CD14-positive monocyte (primary cell): ENCODE measurements around the gene GCKR. TPM values are rescaled to one million over a fixed set of nuclear protein-coding genes. Genes with fewer than 3 reads are reported as not detected.

Experiments
- DNase-seq, 3 donors: peaks; one replicate each; pipeline ENCODE4 v3.0.0-alpha.2; 2011 to 2022
- H2AFZ ChIP-seq: 2 replicates; pipeline ENCODE4 v1.6.0; 2012; ENCODE audit warnings: mild to moderate bottlenecking, low read depth, low read length, inconsistent platforms; ENCODE audit not compliant: insufficient read depth, poor library complexity, severe bottlenecking
- H3K27ac ChIP-seq, 2 donors: 1 replicate in 1 of 2; 2 replicates in 1 of 2; pipeline ENCODE4 v1.5.1; 2012 to 2013; ENCODE audit warnings: low read length in 2 of 2, control low read depth in 1 of 2, inconsistent platforms in 1 of 2, low read depth in 1 of 2, mild to moderate bottlenecking in 1 of 2
- H3K27me3 ChIP-seq, 2 donors: one replicate each; pipeline versions ENCODE4 v1.6.0 to v1.6.1; 2011 to 2013; ENCODE audit warnings: low read length in 2 of 2; ENCODE audit not compliant: control insufficient read depth in 2 of 2, insufficient read depth in 2 of 2
- H3K36me3 ChIP-seq, 2 donors: replicated peaks in 1 of 2; 1 replicate in 1 of 2; 2 replicates in 1 of 2; pipeline versions ENCODE4 v1.5.1 to v1.6.1; 2012 to 2013; ENCODE audit warnings: low read length in 2 of 2, control low read depth in 1 of 2, inconsistent platforms in 1 of 2, mild to moderate bottlenecking in 1 of 2; ENCODE audit not compliant: insufficient read depth in 2 of 2, control insufficient read depth in 1 of 2
- H3K4me1 ChIP-seq, 2 donors: 1 replicate in 1 of 2; 2 replicates in 1 of 2; pipeline versions ENCODE4 v1.5.1 to v1.6.1; 2012 to 2013; ENCODE audit warnings: low read length in 2 of 2, control low read depth in 1 of 2, inconsistent platforms in 1 of 2, mild to moderate bottlenecking in 1 of 2, moderate library complexity in 1 of 2; ENCODE audit not compliant: insufficient read depth in 2 of 2, control insufficient read depth in 1 of 2
- H3K4me2 ChIP-seq: replicated peaks from 2 replicates; pipeline ENCODE3; 2012; ENCODE audit warnings: low read length, moderate library complexity, mild to moderate bottlenecking; ENCODE audit not compliant: poor library complexity, severe bottlenecking; ENCODE audit errors: extremely low read depth
- H3K4me3 ChIP-seq, 3 experiments: fragments of 200-600 bp in 1 of 3; sonication (generic) in 1 of 3; replicated peaks in 1 of 3; 1 replicate in 2 of 3; 2 replicates in 1 of 3; pipeline ENCODE4 v1.5.1; 2011 to 2013; ENCODE audit warnings: low read length in 3 of 3, mild to moderate bottlenecking in 3 of 3, control low read depth in 2 of 3, low read depth in 2 of 3, inconsistent platforms in 1 of 3, moderate library complexity in 1 of 3
- H3K79me2 ChIP-seq: 2 replicates; pipeline ENCODE4 v1.6.0; 2012; ENCODE audit warnings: mild to moderate bottlenecking, control low read depth, inconsistent platforms, low read length, moderate library complexity; ENCODE audit not compliant: insufficient read depth
- H3K9ac ChIP-seq: 2 replicates; pipeline ENCODE4 v1.6.0; 2017; ENCODE audit warnings: low read length, mild to moderate bottlenecking; ENCODE audit not compliant: insufficient read depth, poor library complexity, severe bottlenecking
- H3K9me3 ChIP-seq, 2 donors: replicated peaks in 1 of 2; 1 replicate in 1 of 2; 2 replicates in 1 of 2; pipeline versions ENCODE4 v1.5.1 to v1.6.1; 2012 to 2013; ENCODE audit warnings: low read length in 2 of 2, control low read depth in 1 of 2; ENCODE audit not compliant: control insufficient read depth in 1 of 2, insufficient read depth in 1 of 2
- H4K20me1 ChIP-seq: 2 replicates; pipeline ENCODE4 v1.6.0; 2012; ENCODE audit warnings: mild to moderate bottlenecking, low read length, control low read depth, moderate library complexity; ENCODE audit not compliant: insufficient read depth
- H3K27ac Mint-ChIP-seq, 7 donors: one replicate each; pipeline ENCODE4 v1.8.0; 2020; ENCODE audit warnings: mild to moderate bottlenecking in 7 of 7, mixed read lengths in 7 of 7, moderate library complexity in 6 of 7, inconsistent platforms in 2 of 7
- H3K27me3 Mint-ChIP-seq, 3 donors: one replicate each; pipeline ENCODE4 v1.8.0; 2021 to 2022; ENCODE audit warnings: low read depth in 3 of 3, mild to moderate bottlenecking in 3 of 3, mixed read lengths in 3 of 3, moderate library complexity in 3 of 3, inconsistent platforms in 1 of 3
- H3K36me3 Mint-ChIP-seq, 2 donors: one replicate each; pipeline ENCODE4 v1.8.0; 2020; ENCODE audit warnings: mixed read lengths in 2 of 2, inconsistent platforms in 1 of 2, mild to moderate bottlenecking in 1 of 2
- H3K4me1 Mint-ChIP-seq: one replicate; pipeline ENCODE4 v1.8.0; 2020; ENCODE audit warnings: mild to moderate bottlenecking, mixed read lengths
- H3K4me3 Mint-ChIP-seq, 2 donors: one replicate each; pipeline ENCODE4 v1.8.0; 2020; ENCODE audit warnings: mild to moderate bottlenecking in 2 of 2, mixed read lengths in 2 of 2, moderate library complexity in 1 of 2
- H3K9me3 Mint-ChIP-seq, 7 donors: one replicate each; pipeline ENCODE4 v1.8.0; 2020 to 2022; ENCODE audit warnings: mixed read lengths in 7 of 7, mild to moderate bottlenecking in 6 of 7, moderate library complexity in 6 of 7, inconsistent platforms in 2 of 7
- CTCF ChIP-seq: fragments of 200-600 bp; IDR thresholded peaks from one replicate; pipeline ENCODE4 v1.8.0; 2022; ENCODE audit warnings: antibody characterized with exemption, mild to moderate bottlenecking
- WGBS: methylation state at CpG from one replicate; pipeline ENCODE4 v1.1.5; 2013; ENCODE audit warnings: missing lambda C conversion rate; ENCODE audit not compliant: insufficient coverage; 5-methylcytosine and 5-hydroxymethylcytosine counted together
- intact Hi-C, 2 donors: fragments of 100-400 bp; cut with micrococcal nuclease; formaldehyde crosslinking; loops; one replicate each; pipeline versions ENCODE4 v1.15.0 to v1.15.1; 2023
- polyA plus RNA-seq, 3 donors: library from polyadenylated mRNA; depleted of rRNA in 1 of 3; unstranded in 2 of 3; stranded (reverse) in 1 of 3; fragments of 300-500 nt in 2 of 3; fragments of >200 nt in 1 of 3; fragmentation: Illumina TruSeq in 2 of 3; gene quantifications; 1 replicate in 2 of 3; 2 replicates in 1 of 3; pipeline ENCODE4 v1.2.3, GENCODE V29; 2012 to 2021

Gene GCKR
- polyA plus RNA-seq, 3 donors: not detected

- Mint-ChIP-seq H3K4me1 (no peaks in the 10 kb centered on the region), H3K27ac (no peak overlapping the region), H3K27me3 (peaks cover 1 to 6% (median 6%) of the 10 kb centered on the region in 3 donors), H3K9me3 (peaks cover 0 to 11% (median 2%) of the 10 kb centered on the region in 7 donors), H3K36me3 (no peaks in the 10 kb centered on the region), H3K4me3 (no peak overlapping the region)
- Histone ChIP-seq H3K4me1 (no peaks in the 10 kb centered on the region), H3K4me3 (no peak overlapping the region), H3K36me3 (no peaks in the 10 kb centered on the region), H3K79me2 (no peaks in the 10 kb centered on the region), H2AFZ (no peak overlapping the region), H3K27me3 (peaks cover 0 to 2% of the 10 kb centered on the region in 2 donors), H3K4me2 (no peak overlapping the region), H4K20me1 (no peaks in the 10 kb centered on the region), H3K9me3 (no peaks in the 10 kb centered on the region), H3K9ac (no peak overlapping the region), H3K27ac (no peak overlapping the region)
- intact Hi-C loops: no loop called here
- no peak for TF ChIP-seq CTCF
- DNase-seq: no peak
- WGBS: no CpG with 5 or more reads among the region's 3 CpGs
Measured at GRCh38 chr2:27527182-27527581, 30.5 kb downstream of the GCKR start.

GRCh38 chr2:27531983-27532382 lies 35.3 kb downstream of the GCKR start:
- Histone ChIP-seq H4K20me1 (no peaks in the 10 kb centered on the region), H3K27ac (no peak overlapping the region), H3K79me2 (no peaks in the 10 kb centered on the region), H3K27me3 (peaks cover 0 to 1% of the 10 kb centered on the region in 2 donors), H3K36me3 (no peaks in the 10 kb centered on the region), H3K4me3 (no peak overlapping the region), H3K4me2 (no peak overlapping the region), H2AFZ (no peak overlapping the region), H3K9ac (no peak overlapping the region), H3K9me3 (no peaks in the 10 kb centered on the region), H3K4me1 (no peaks in the 10 kb centered on the region)
- H3K27ac Mint-ChIP-seq: no peak overlapping the region
- intact Hi-C loops: no loop called here
- no peak for TF ChIP-seq CTCF
- DNase-seq: no peak
- H3K27me3 Mint-ChIP-seq: peaks cover 2 to 11% (median 6%) of the 10 kb centered on the region in 3 donors
- H3K36me3 Mint-ChIP-seq: no peaks in the 10 kb centered on the region
- WGBS: no CpG with 5 or more reads among the region's 2 CpGs
- H3K4me3 Mint-ChIP-seq: no peak overlapping the region
- H3K9me3 Mint-ChIP-seq: peaks cover 0 to 9% (median 2%) of the 10 kb centered on the region in 7 donors
- H3K4me1 Mint-ChIP-seq: no peaks in the 10 kb centered on the region
